Measurements from ENCODE around the gene FGF19. TPM values are rescaled to one million over a fixed set of nuclear protein-coding genes. Genes with fewer than 3 reads are reported as not detected.

FGF19 gene
- total RNA-seq, 6 experiments from 2014 or later, result 0.18 TPM; not detected in 5

DNA sequence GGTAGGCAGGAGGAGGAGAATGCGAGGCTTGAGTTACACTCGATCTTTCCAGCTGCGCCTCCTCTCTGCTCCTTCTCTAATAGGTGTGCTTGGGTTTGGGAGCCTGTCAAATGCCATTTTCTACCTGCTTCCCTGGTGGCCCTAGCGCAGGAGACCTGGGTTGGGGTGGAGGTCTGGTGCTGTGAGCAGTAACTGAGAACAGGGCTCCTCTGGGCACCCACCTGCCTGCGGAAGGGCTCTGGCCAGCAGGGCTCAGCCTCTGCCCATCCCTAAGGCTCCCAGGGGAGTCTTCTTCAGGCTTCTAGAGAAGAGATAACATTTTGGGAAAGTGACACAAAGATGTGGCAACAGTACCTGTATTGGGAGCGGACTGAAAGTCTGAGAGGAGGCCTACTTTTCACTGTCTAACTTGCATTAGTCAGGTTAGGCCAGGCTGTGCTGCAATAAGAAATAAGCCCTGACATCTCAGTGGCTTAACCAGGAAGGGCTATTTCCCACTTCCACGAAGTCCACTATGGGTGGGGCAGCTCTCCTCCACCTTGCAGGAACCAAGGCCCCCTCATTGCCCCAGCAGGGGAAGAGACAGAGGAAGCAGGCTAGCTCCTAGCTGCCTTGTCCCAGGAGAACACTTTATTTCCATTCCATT is 21.0 kb downstream of the FGF19 start:
- no peak overlapping the region for H3K27ac ChIP-seq
- no peaks in the 10 kb centered on the region for H3K9me3 ChIP-seq
- 60% methylated on average over 1 of the region's 7 CpGs for WGBS (ENCODE audit: insufficient coverage, low coverage, low lambda C conversion rate, missing lambda C conversion rate)
- peaks cover 0 to 6% (median 0%) of the 10 kb centered on the region in 4 donors for H3K4me1 ChIP-seq
- no peak overlapping the region for H3K4me3 ChIP-seq
- intact Hi-C loops (cut with DNase I), result no loop called here
- TF ChIP-seq, protein P1, sequence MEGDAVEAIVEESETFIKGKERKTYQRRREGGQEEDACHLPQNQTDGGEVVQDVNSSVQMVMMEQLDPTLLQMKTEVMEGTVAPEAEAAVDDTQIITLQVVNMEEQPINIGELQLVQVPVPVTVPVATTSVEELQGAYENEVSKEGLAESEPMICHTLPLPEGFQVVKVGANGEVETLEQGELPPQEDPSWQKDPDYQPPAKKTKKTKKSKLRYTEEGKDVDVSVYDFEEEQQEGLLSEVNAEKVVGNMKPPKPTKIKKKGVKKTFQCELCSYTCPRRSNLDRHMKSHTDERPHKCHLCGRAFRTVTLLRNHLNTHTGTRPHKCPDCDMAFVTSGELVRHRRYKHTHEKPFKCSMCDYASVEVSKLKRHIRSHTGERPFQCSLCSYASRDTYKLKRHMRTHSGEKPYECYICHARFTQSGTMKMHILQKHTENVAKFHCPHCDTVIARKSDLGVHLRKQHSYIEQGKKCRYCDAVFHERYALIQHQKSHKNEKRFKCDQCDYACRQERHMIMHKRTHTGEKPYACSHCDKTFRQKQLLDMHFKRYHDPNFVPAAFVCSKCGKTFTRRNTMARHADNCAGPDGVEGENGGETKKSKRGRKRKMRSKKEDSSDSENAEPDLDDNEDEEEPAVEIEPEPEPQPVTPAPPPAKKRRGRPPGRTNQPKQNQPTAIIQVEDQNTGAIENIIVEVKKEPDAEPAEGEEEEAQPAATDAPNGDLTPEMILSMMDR (IDR thresholded peaks at IDR 0.05), result no peak
- TF ChIP-seq POLR2A (IDR thresholded peaks at IDR 0.05), result no peak
- DNase-seq (no peak), ATAC-seq (no peak)
- H3K27me3 ChIP-seq, result no peaks in the 10 kb centered on the region
- no peaks in the 10 kb centered on the region for H3K36me3 ChIP-seq

DNA sequence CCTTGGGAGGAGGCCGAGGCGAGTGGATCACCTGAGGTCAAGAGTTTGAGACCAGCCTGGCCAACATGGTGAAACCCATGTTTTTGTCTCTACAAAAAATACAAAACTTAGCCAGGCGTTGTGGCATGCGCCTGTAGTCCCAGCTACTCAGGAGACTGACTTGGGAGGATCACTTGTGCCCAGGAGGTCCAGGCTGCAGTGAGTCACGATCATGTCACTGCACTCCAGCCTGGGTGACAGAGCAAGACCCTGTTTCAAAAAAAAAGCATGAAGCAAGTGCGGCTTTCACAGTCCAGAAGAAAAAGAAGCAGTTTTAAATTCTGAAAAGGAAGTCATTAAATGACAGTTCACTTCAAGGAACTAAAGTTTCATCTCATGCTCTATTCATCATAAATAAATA is 21.6 kb downstream of the FGF19 start:
- Histone ChIP-seq H3K9me3 (no peaks in the 10 kb centered on the region), H3K4me1 (peaks cover 0 to 6% (median 0%) of the 10 kb centered on the region in 4 donors), H3K27me3 (no peaks in the 10 kb centered on the region), H3K36me3 (no peaks in the 10 kb centered on the region), H3K4me3 (no peak overlapping the region), H3K27ac (no peak overlapping the region)
- TF ChIP-seq, protein P1 (IDR thresholded peaks at IDR 0.05), result no peak
- TF ChIP-seq POLR2A (IDR thresholded peaks at IDR 0.05), result no peak
- no peak for DNase-seq
- ATAC-seq, result no peak
- WGBS (ENCODE audit: insufficient coverage, low coverage, low lambda C conversion rate, missing lambda C conversion rate), result 83% methylated on average over 6 of the region's 6 CpGs
- intact Hi-C loops (cut with DNase I), result no loop called here

DNA sequence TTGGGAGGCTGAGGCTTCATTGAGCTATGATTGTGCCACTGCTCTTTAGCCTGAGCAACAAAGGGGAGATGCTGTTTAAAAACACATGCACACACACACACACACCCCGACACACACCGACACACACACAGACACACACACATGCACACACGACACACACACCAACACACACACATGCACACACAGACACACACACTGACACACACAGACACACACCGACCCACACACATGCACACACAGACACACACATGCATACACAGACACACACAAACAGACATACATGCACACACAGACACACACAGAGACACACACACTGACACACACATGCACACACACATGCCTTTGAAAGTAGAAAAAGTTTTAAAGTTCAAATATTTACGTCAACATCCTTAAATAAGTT is 23.1 kb downstream of the FGF19 start:
- no peak for TF ChIP-seq POLR2A (IDR thresholded peaks at IDR 0.05)
- TF ChIP-seq, protein P1 (IDR thresholded peaks at IDR 0.05), result no peak
- Histone ChIP-seq H3K9me3 (no peaks in the 10 kb centered on the region), H3K4me1 (peaks cover 0 to 1% (median 0%) of the 10 kb centered on the region in 4 donors), H3K36me3 (no peaks in the 10 kb centered on the region), H3K4me3 (no peak overlapping the region), H3K27ac (no peak overlapping the region), H3K27me3 (no peaks in the 10 kb centered on the region)
- intact Hi-C loops (cut with DNase I), result no loop called here
- ATAC-seq (no peak), DNase-seq (no peak)
- WGBS (ENCODE audit: insufficient coverage, low coverage, low lambda C conversion rate, missing lambda C conversion rate), result 100% methylated on average over 1 of the region's 5 CpGs

DNA sequence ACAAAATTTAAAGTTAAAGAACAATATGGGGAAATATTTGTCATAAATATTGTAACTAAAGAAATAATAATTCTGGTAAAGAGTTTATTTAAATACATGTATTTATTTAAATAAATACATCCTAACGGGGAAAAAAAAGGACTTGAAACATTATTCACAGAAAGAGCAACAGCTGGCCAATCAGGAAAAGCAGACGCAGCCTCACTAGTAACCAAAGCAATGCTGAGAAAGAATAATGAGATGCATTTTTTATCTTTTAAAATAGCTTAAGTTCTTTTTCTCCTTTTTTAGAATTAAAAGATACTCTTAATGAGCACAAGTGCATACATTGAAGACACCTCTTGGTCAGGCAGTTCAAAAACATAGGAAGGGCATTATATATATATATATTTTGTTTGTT is 26.1 kb downstream of the FGF19 start:
- Histone ChIP-seq H3K36me3 (no peaks in the 10 kb centered on the region), H3K9me3 (no peaks in the 10 kb centered on the region), H3K27me3 (no peaks in the 10 kb centered on the region), H3K4me3 (no peak overlapping the region), H3K27ac (no peak overlapping the region), H3K4me1 (peaks cover 0 to 10% (median 5%) of the 10 kb centered on the region in 4 donors)
- TF ChIP-seq POLR2A (IDR thresholded peaks at IDR 0.05), result no peak
- TF ChIP-seq, protein P1 (IDR thresholded peaks at IDR 0.05), result no peak
- 62% methylated on average over 2 of the region's 2 CpGs for WGBS (ENCODE audit: insufficient coverage, low coverage, low lambda C conversion rate, missing lambda C conversion rate)
- no peak for ATAC-seq
- DNase-seq, result no peak
- intact Hi-C loops (cut with DNase I), result no loop called here

All from right lobe of liver (tissue), 6 donors.